Uterus (tissue), 4 donors: ENCODE results near the gene CDKL1. TPM values are rescaled to one million over a fixed set of nuclear protein-coding genes. Genes with fewer than 3 reads are reported as not detected.

Experiments
- DNase-seq, 2 donors: peaks; one replicate each; pipeline ENCODE4 v3.0.0-alpha.2; 2019 to 2020
- H3K27ac ChIP-seq, 2 donors: fragments of 200-600 bp; sonication (generic); 1 replicate in 1 of 2; 2 replicates in 1 of 2; pipeline ENCODE4 v1.5.1; 2016 to 2018
- H3K27me3 ChIP-seq, 2 donors: fragments of 200-600 bp; sonication (generic); one replicate each; pipeline ENCODE4 v1.5.1; 2018 to 2019; ENCODE audit warnings: control low read depth in 1 of 2
- H3K36me3 ChIP-seq, 2 donors: fragments of 200-600 bp; sonication (generic); one replicate each; pipeline ENCODE4 v1.5.1; 2019; ENCODE audit warnings: control low read depth in 1 of 2
- H3K4me1 ChIP-seq, 2 donors: fragments of 200-600 bp; sonication (generic); one replicate each; pipeline ENCODE4 v1.5.1; 2018 to 2019; ENCODE audit warnings: control low read depth in 1 of 2
- H3K4me3 ChIP-seq, 2 donors: fragments of 200-600 bp; sonication (generic); 1 replicate in 1 of 2; 2 replicates in 1 of 2; pipeline ENCODE4 v1.5.1; 2018 to 2019; ENCODE audit warnings: mild to moderate bottlenecking in 1 of 2
- H3K9me3 ChIP-seq, 2 donors: fragments of 200-600 bp; sonication (generic); one replicate each; pipeline ENCODE4 v1.5.1; 2019; ENCODE audit warnings: control low read depth in 1 of 2
- CTCF ChIP-seq, 4 experiments: fragments of 200-600 bp in 2 of 4; fragments of 450-650 bp in 2 of 4; sonication (generic) in 2 of 4; IDR thresholded peaks; one replicate each; pipeline ENCODE4 v1.5.1; 2016 to 2019; ENCODE audit warnings: antibody characterized with exemption in 4 of 4, mild to moderate bottlenecking in 2 of 4, moderate library complexity in 1 of 4
- POLR2A ChIP-seq, 2 donors: fragments of 450-650 bp; IDR thresholded peaks; one replicate each; pipeline ENCODE4 v1.6.1; 2016; ENCODE audit warnings: antibody characterized with exemption in 2 of 2, mild to moderate bottlenecking in 1 of 2, moderate library complexity in 1 of 2
- intact Hi-C: fragments of 100-400 bp; cut with DNase I; formaldehyde crosslinking; loops from one replicate; pipeline ENCODE4 v1.15.1; 2023; ENCODE audit warnings: low total_unique reads
- total RNA-seq, 4 donors: library from RNA; depleted of rRNA in 3 of 4; stranded (reverse); fragments of >200 nt in 3 of 4; gene quantifications; one replicate each; pipeline versions ENCODE4 v1.1.0 to v1.2.4, GENCODE V29; 2014 to 2023
- donor health status: DM: yes; HTN: yes; CAD: no.

CDKL1 gene
- total RNA-seq, 4 donors from 2014 or later: 6.8 to 38.1 (median 20.1) TPM

DNA sequence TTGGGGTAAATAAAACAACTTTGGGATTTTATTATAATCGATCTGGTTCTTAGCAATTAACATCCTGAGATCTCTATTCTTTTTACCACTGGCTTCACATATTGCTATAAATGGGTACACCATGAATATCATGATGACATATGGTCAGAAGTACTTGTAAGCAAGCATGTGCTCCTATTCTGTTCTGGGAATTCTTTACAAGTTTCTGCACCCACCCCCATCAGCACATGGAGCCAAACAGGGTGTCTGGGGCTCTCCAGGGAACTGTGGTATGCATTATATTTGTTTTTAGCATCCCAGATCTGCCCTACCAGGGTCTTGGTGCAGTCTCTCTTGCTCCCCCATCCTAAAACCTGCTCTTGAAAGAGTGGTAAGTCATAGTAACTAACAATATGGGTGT is 53.2 kb downstream of the CDKL1 start:
- intact Hi-C loops: loop anchor here (10.0 kb wide), 1 partner anchor 51 kb away; the partner anchor contains the start of gene CDKL1

DNA sequence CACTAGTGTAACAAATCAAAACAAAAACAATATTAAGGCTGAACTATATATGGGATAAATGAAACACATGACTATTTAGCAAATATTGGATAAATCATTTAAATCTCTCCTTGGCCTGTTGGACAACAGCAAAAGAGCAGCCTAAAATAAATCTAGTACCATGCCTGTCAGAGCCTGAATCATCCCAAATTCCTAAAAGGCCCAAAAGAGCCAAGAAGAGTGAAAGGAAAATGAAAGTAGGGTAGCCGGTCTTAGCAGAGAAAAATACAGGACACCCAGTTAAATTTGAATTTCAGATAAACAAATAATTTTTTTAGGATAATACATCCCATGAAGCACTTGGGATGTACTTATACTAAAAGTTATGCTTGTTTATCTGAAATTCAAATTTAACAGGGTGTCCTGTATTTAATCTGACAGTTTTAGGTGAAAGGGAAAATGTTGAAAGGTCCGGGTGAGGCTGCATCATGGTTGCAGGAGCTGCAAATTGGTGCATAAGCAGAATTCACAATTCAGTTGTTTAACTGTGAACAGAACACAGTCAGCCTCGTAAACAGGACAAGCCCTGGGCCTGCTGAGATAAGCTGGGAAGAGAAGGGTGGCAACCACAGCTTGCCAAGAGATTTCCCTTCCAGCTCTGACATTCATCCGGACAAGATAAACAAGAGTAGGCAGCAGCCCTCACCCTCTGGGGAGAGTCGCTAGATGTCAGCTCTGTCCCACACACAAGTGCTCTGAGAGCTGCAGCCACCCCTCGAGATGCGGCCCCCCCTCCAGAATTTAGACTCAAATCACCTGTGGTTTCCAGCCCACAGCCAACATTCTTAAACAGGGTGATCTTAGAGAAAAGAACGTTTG is 54.2 kb downstream of the CDKL1 start:
- intact Hi-C loops: loop anchor here (10.0 kb wide), 1 partner anchor 52 kb away; the partner anchor contains the start of gene CDKL1
- H3K4me3 ChIP-seq: peak overlapping the region; percentile 13 to 22

More for the DNA sequence above, 53.2 kb downstream of the CDKL1 start:
- peaks cover 12 to 26% of the 10 kb centered on the region in 2 donors for H3K4me1 ChIP-seq
- no peaks in the 10 kb centered on the region for H3K9me3 ChIP-seq
- H3K4me3 ChIP-seq: no peak overlapping the region
- H3K27ac ChIP-seq: peak overlapping the region; percentile 64 to 96
- no peak for DNase-seq
- TF ChIP-seq CTCF (IDR thresholded peaks at IDR 0.05) (no peak), POLR2A (IDR thresholded peaks at IDR 0.05) (no peak)
- no peaks in the 10 kb centered on the region for H3K27me3 ChIP-seq
- no peaks in the 10 kb centered on the region for H3K36me3 ChIP-seq

GRCh38 chr14:50340963-50341362 is 55.7 kb downstream of the CDKL1 start:
- TF ChIP-seq POLR2A (IDR thresholded peaks at IDR 0.05) (no peak), CTCF (IDR thresholded peaks at IDR 0.05) (no peak)
- peaks cover 12 to 28% of the 10 kb centered on the region in 2 donors for H3K4me1 ChIP-seq
- H3K27ac ChIP-seq: peak overlapping the region; percentile 64 to 96
- intact Hi-C loops: loop anchor here (10.0 kb wide), 1 partner anchor 54 kb away; the partner anchor contains the start of gene CDKL1
- H3K4me3 ChIP-seq: no peak overlapping the region
- DNase-seq: no peak
- H3K9me3 ChIP-seq: no peaks in the 10 kb centered on the region
- H3K36me3 ChIP-seq: no peaks in the 10 kb centered on the region
- no peaks in the 10 kb centered on the region for H3K27me3 ChIP-seq

More for the DNA sequence above, 54.2 kb downstream of the CDKL1 start:
- TF ChIP-seq CTCF (IDR thresholded peaks at IDR 0.05) (peak; percentile 26 to 56 (median 41)), POLR2A (IDR thresholded peaks at IDR 0.05) (no peak)
- DNase-seq: peak; percentile 58 to 78
- no peaks in the 10 kb centered on the region for H3K9me3 ChIP-seq
- peaks cover 12 to 26% of the 10 kb centered on the region in 2 donors for H3K4me1 ChIP-seq
- H3K27me3 ChIP-seq: no peaks in the 10 kb centered on the region
- H3K27ac ChIP-seq: peak overlapping the region; percentile 64 to 96
- no peaks in the 10 kb centered on the region for H3K36me3 ChIP-seq

GRCh38 chr14:50340045-50340444 is 56.6 kb downstream of the CDKL1 start:
- Histone ChIP-seq H3K27me3 (no peaks in the 10 kb centered on the region), H3K4me3 (no peak overlapping the region), H3K9me3 (no peaks in the 10 kb centered on the region), H3K36me3 (no peaks in the 10 kb centered on the region), H3K4me1 (peaks cover 12 to 31% of the 10 kb centered on the region in 2 donors), H3K27ac (peak overlapping the region; percentile 64 to 96)
- TF ChIP-seq POLR2A (IDR thresholded peaks at IDR 0.05): no peak
- TF ChIP-seq CTCF (IDR thresholded peaks at IDR 0.05): no peak
- no peak for DNase-seq
- intact Hi-C loops: loop anchor here (10.0 kb wide), 1 partner anchor 55 kb away; the partner anchor contains the start of gene CDKL1
